H9 (cell line): ENCODE results near the gene CD48. TPM values are rescaled to one million over a fixed set of nuclear protein-coding genes. Genes with fewer than 3 reads are reported as not detected.

Experiments
- DNase-seq: peaks from one replicate; pipeline ENCODE4 v3.0.0-alpha.2; 2017
- H2AFZ ChIP-seq: one replicate; pipeline ENCODE4 v1.6.1; 2013; ENCODE audit warnings: mild to moderate bottlenecking, low read length, control low read depth, moderate library complexity
- H2AK5ac ChIP-seq: 2 replicates; pipeline ENCODE4 v1.6.1; 2013; ENCODE audit warnings: low read length, control low read depth, mixed read lengths; ENCODE audit not compliant: insufficient read length
- H2BK120ac ChIP-seq: one replicate; pipeline ENCODE4 v1.6.1; 2013; ENCODE audit warnings: low read depth, mild to moderate bottlenecking, low read length, control low read depth, inconsistent platforms; ENCODE audit not compliant: poor library complexity, severe bottlenecking
- H2BK12ac ChIP-seq: 2 replicates; pipeline ENCODE4 v1.6.1; 2013; ENCODE audit warnings: low read length, control low read depth, mixed read lengths, low read depth; ENCODE audit not compliant: insufficient read length
- H2BK15ac ChIP-seq: 2 replicates; pipeline ENCODE4 v1.6.1; 2013; ENCODE audit warnings: low read depth, low read length, control low read depth
- H2BK20ac ChIP-seq: one replicate; pipeline ENCODE4 v1.6.1; 2013; ENCODE audit warnings: low read depth, mild to moderate bottlenecking, low read length, control low read depth, inconsistent platforms; ENCODE audit not compliant: poor library complexity, severe bottlenecking
- H2BK5ac ChIP-seq: 2 replicates; pipeline ENCODE4 v1.6.1; 2013; ENCODE audit warnings: low read length, control low read depth, mixed read lengths; ENCODE audit not compliant: insufficient read length
- H3K14ac ChIP-seq: 2 replicates; pipeline ENCODE4 v1.6.1; 2013; ENCODE audit warnings: low read length, control low read depth; ENCODE audit not compliant: insufficient read depth
- H3K18ac ChIP-seq: 2 replicates; pipeline ENCODE4 v1.6.1; 2013; ENCODE audit warnings: low read depth, mild to moderate bottlenecking, mixed read lengths, low read length, control low read depth; ENCODE audit not compliant: insufficient read length
- H3K23ac ChIP-seq: 2 replicates; pipeline ENCODE4 v1.6.1; 2013; ENCODE audit warnings: low read length, control low read depth, mixed read lengths, low read depth; ENCODE audit not compliant: insufficient read length
- H3K23me2 ChIP-seq: 2 replicates; pipeline ENCODE4 v1.6.1; 2013; ENCODE audit warnings: low read depth, mild to moderate bottlenecking, mixed read lengths, low read length, control low read depth; ENCODE audit not compliant: insufficient read length, poor library complexity, severe bottlenecking
- H3K27ac ChIP-seq: 2 replicates; pipeline ENCODE4 v1.5.1; 2013; ENCODE audit warnings: low read length, control low read depth, mixed read lengths, low read depth; ENCODE audit not compliant: insufficient read length
- H3K27me3 ChIP-seq: 2 replicates; pipeline ENCODE4 v1.6.1; 2013; ENCODE audit warnings: low read length, control low read depth, inconsistent platforms; ENCODE audit not compliant: insufficient read depth
- H3K4ac ChIP-seq: 2 replicates; pipeline ENCODE4 v1.6.1; 2013; ENCODE audit warnings: low read depth, mild to moderate bottlenecking, control low read depth, inconsistent platforms, low read length, moderate library complexity
- H3K4me1 ChIP-seq: 2 replicates; pipeline ENCODE4 v1.6.1; 2013; ENCODE audit warnings: low read length, control low read depth, inconsistent platforms; ENCODE audit not compliant: insufficient read depth
- H3K4me2 ChIP-seq: 2 replicates; pipeline ENCODE4 v1.6.1; 2013; ENCODE audit warnings: low read length, control low read depth, mixed read lengths; ENCODE audit not compliant: insufficient read length, insufficient read depth
- H3K56ac ChIP-seq: 2 replicates; pipeline ENCODE4 v1.6.1; 2013; ENCODE audit warnings: low read depth, mild to moderate bottlenecking, mixed read lengths, low read length, control low read depth; ENCODE audit not compliant: insufficient read length
- H3K79me1 ChIP-seq: 2 replicates; pipeline ENCODE4 v1.6.1; 2013; ENCODE audit warnings: low read depth, mild to moderate bottlenecking, moderate library complexity, low read length, control low read depth, inconsistent platforms; ENCODE audit not compliant: insufficient read depth, poor library complexity, severe bottlenecking
- H3K79me2 ChIP-seq: 2 replicates; pipeline ENCODE4 v1.6.1; 2013; ENCODE audit warnings: low read length, control low read depth, inconsistent platforms; ENCODE audit not compliant: insufficient read depth
- H3K9ac ChIP-seq: 2 replicates; pipeline ENCODE4 v1.6.1; 2013; ENCODE audit warnings: low read length, control low read depth, mixed read lengths; ENCODE audit not compliant: insufficient read length; ENCODE audit errors: extremely low read depth
- H3K9me3 ChIP-seq: one replicate; pipeline ENCODE4 v1.6.1; 2013; ENCODE audit warnings: low read depth, low read length, inconsistent platforms; ENCODE audit not compliant: control insufficient read depth
- H3T11ph ChIP-seq: one replicate; pipeline ENCODE4 v1.6.1; 2013; ENCODE audit warnings: mild to moderate bottlenecking, low read length, control low read depth, inconsistent platforms
- H4K20me1 ChIP-seq: one replicate; pipeline ENCODE4 v1.6.1; 2013; ENCODE audit not compliant: control insufficient read depth, insufficient read length, insufficient read depth
- H4K5ac ChIP-seq: 2 replicates; pipeline ENCODE4 v1.6.1; 2013; ENCODE audit warnings: low read depth, mild to moderate bottlenecking, mixed read lengths, low read length, control low read depth; ENCODE audit not compliant: insufficient read length
- H4K8ac ChIP-seq: replicated peaks from 2 replicates; pipeline ENCODE4 v1.6.1; 2013; ENCODE audit warnings: low read length, control low read depth, mixed read lengths, low read depth; ENCODE audit not compliant: insufficient read length
- H4K91ac ChIP-seq: 2 replicates; pipeline ENCODE4 v1.6.1; 2013; ENCODE audit warnings: low read depth, mild to moderate bottlenecking, moderate library complexity, mixed read lengths, low read length, control low read depth; ENCODE audit not compliant: insufficient read length
- H3K27ac Mint-ChIP-seq, 3 experiments: 2 replicates in 2 of 3; 3 replicates in 1 of 3; pipeline ENCODE4 v1.8.0; 2020 to 2021; ENCODE audit warnings: mixed read lengths in 3 of 3, mild to moderate bottlenecking in 1 of 3, moderate library complexity in 1 of 3
- H3K27me3 Mint-ChIP-seq: 2 replicates; pipeline ENCODE4 v1.8.0; 2021; ENCODE audit warnings: low read depth, mild to moderate bottlenecking, moderate library complexity, mixed read lengths
- H3K36me3 Mint-ChIP-seq, 3 experiments: 2 replicates in 2 of 3; 3 replicates in 1 of 3; pipeline ENCODE4 v1.8.0; 2020 to 2021; ENCODE audit warnings: low read depth in 3 of 3, mixed read lengths in 3 of 3; ENCODE audit not compliant: insufficient read depth in 1 of 3
- H3K4me1 Mint-ChIP-seq, 2 experiments: 2 replicates each; pipeline ENCODE4 v1.8.0; 2020; ENCODE audit warnings: mixed read lengths in 2 of 2
- H3K4me3 Mint-ChIP-seq, 2 experiments: 2 replicates in 1 of 2; 3 replicates in 1 of 2; pipeline ENCODE4 v1.8.0; 2020 to 2021; ENCODE audit warnings: mild to moderate bottlenecking in 2 of 2, mixed read lengths in 2 of 2, moderate library complexity in 1 of 2
- H3K9me3 Mint-ChIP-seq, 2 experiments: 2 replicates in 1 of 2; 3 replicates in 1 of 2; pipeline ENCODE4 v1.8.0; 2020; ENCODE audit warnings: mild to moderate bottlenecking in 2 of 2, mixed read lengths in 2 of 2, moderate library complexity in 1 of 2
- WGBS: extraction: QIAGEN DNeasy Blood & Tissue Kit; methylation state at CpG from one replicate; pipeline ENCODE4 v1.1.7; 2013; ENCODE audit warnings: missing lambda C conversion rate, low lambda C conversion rate, mixed read lengths; ENCODE audit not compliant: insufficient read length; ENCODE audit errors: extremely low coverage; 5-methylcytosine and 5-hydroxymethylcytosine counted together
- total RNA-seq: library from RNA; stranded (reverse); gene quantifications from 2 replicates; pipeline ENCODE4 v1.2.1, GENCODE V29; 2021
- TF ChIP-seq, protein P1 (sequence below): fragments of 200-600 bp; sonication (generic); conservative IDR thresholded peaks from 3 replicates; pipeline ENCODE4 v1.8.0; 2021; ENCODE audit warnings: antibody characterized with exemption, mild to moderate bottlenecking

The CD48 gene
- total RNA-seq, 1 experiment from 2014 or later, result not detected

DNA sequence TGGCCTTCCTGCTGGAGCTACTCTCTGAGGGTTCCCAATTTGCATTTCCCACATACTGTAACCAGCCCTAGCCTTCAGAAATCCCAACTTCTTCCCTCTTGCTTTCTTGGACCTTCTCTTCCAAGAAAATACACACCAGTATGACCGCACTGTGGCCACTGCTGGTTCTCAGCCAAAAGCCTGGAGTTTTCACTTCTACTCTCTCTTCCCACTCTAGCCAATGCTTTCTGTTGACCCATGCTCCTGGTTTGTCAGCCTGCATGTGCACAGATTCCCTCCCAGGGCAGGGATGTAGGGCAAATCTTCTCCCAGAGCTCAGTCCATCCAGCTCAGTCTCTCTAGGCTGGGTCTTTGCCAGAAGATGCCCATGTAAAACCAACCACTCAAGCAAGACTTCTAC is 65.4 kb downstream of the CD48 start:
- H3K36me3 Mint-ChIP-seq, result peaks cover 0 to 5% (median 2%) of the 10 kb centered on the region in 3 experiments; a peak in 3 of 7 replicates
- no peak overlapping the region for H3K56ac ChIP-seq
- no peak overlapping the region for H3K9ac ChIP-seq
- H3K4ac ChIP-seq, result no peak overlapping the region
- no peak overlapping the region for H2BK12ac ChIP-seq
- no peak for DNase-seq
- H2BK15ac ChIP-seq, result no peak overlapping the region
- no peak overlapping the region for H3K4me2 ChIP-seq
- no peak overlapping the region for H3K4me3 Mint-ChIP-seq
- H2BK5ac ChIP-seq, result no peak overlapping the region
- no peaks in the 10 kb centered on the region; a peak in 2 of 5 replicates for H3K9me3 Mint-ChIP-seq
- H3K27ac Mint-ChIP-seq, result peak overlapping the region in 1 of 3 experiments; percentile 3; a peak in 1 of 7 replicates
- TF ChIP-seq, protein P1, sequence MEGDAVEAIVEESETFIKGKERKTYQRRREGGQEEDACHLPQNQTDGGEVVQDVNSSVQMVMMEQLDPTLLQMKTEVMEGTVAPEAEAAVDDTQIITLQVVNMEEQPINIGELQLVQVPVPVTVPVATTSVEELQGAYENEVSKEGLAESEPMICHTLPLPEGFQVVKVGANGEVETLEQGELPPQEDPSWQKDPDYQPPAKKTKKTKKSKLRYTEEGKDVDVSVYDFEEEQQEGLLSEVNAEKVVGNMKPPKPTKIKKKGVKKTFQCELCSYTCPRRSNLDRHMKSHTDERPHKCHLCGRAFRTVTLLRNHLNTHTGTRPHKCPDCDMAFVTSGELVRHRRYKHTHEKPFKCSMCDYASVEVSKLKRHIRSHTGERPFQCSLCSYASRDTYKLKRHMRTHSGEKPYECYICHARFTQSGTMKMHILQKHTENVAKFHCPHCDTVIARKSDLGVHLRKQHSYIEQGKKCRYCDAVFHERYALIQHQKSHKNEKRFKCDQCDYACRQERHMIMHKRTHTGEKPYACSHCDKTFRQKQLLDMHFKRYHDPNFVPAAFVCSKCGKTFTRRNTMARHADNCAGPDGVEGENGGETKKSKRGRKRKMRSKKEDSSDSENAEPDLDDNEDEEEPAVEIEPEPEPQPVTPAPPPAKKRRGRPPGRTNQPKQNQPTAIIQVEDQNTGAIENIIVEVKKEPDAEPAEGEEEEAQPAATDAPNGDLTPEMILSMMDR, result no peak
- no peak overlapping the region for H3K14ac ChIP-seq
- no peaks in the 10 kb centered on the region for H3K79me2 ChIP-seq
- no peaks in the 10 kb centered on the region for H3K27me3 ChIP-seq
- no peaks in the 10 kb centered on the region for H3K4me1 ChIP-seq
- no peak overlapping the region for H3K18ac ChIP-seq
- no peaks in the 10 kb centered on the region for H3K23me2 ChIP-seq
- H4K5ac ChIP-seq, result no peak overlapping the region
- H3T11ph ChIP-seq, result no peak overlapping the region
- H3K27me3 Mint-ChIP-seq, result peaks cover 6% of the 10 kb centered on the region; the same call in 1 of the 2 replicates
- no peak overlapping the region for H2AK5ac ChIP-seq
- no peak overlapping the region for H2BK120ac ChIP-seq
- no peak overlapping the region for H3K23ac ChIP-seq
- H3K4me1 Mint-ChIP-seq, result peaks cover 6 to 7% of the 10 kb centered on the region in 2 experiments
- no peak overlapping the region for H4K91ac ChIP-seq
- WGBS, result no CpG with 5 or more reads among the region's 1 CpG
- H3K9me3 ChIP-seq, result no peaks in the 10 kb centered on the region
- no peaks in the 10 kb centered on the region for H3K79me1 ChIP-seq
- no peak overlapping the region for H2AFZ ChIP-seq
- H3K27ac ChIP-seq, result no peak overlapping the region
- H4K8ac ChIP-seq, result no peak overlapping the region
- no peaks in the 10 kb centered on the region for H4K20me1 ChIP-seq
- no peak overlapping the region for H2BK20ac ChIP-seq
